ENCODE results near the gene DCLK2.

The DCLK2 gene

DNA sequence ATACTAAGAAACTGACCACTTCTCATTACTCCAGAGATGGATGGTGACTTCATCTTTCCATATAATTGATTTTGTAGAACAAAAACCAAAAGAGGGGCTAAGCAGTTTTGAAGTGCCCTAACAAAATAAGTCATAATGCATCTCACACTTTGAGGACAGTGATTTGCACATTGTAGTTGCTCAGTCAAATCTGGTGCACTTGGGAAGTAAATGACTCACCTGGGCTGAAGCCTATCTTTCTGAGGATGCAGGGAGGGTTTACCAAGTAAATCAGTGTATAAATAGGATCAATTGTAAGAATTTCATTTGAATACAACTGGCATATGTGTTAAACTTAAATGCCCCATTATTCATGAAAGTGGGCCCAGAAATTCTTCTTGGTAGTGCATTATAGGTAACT, 134.2 kb downstream of the DCLK2 start:
- DNase-seq = no peak

DNA sequence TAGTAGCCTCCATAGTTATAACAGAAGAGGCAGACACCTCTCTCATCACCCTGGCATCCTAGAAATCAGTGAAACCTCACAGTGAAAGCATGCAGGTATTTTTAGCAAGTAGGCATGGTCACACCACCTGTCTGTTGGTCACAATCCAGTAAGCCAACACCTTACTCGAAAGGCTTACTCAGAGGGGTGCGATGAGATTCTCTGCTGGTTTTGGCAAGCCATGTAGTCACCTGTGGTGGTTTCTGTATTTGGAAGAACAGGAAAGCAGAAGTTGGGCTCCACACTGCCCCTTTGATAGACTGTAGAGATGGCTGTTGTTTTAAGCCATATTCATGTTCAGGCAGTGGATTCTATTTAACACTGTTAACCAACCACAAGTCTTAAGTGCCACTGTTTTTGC, 134.7 kb downstream of the DCLK2 start:
- no peak for DNase-seq

DNA sequence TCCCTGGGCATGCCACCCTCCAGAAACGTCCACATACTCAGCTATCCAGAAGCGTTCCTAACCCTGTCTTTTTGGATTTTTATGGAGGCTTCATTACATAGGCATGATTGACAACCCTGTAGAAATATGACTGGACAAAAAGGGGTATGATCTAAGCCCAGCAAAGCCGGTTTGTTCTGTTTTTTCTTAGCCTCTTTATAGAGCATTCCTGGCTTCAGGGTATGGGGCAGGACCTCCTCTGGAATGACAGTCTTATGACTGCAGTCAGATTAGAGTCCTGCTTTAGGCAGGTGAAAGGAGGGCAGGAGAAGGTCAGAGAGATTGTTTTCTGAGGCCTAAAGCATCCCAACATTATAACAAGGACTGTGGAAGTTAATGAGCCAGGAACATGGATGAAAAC, 137.4 kb downstream of the DCLK2 start:
- DNase-seq = no peak

DNA sequence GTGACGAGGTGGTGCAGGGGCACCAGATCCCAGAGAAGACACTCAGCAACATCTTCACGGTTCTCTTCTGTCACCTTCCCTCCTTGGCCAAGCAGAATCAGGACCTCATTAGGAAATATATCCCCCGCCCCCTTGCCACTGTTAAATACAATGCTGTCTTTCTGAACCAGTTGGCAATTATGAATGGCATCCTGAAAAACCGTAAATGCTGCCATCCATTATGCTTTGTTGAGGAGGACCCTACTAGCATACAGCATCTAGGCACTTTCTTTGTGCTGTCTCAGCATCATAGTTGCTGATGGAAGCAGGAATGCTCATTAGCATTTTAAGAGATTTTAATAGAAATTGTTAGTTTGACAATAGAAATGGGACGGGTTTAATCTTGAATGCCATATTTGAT, 138.5 kb downstream of the DCLK2 start:
- no peak for DNase-seq

DNA sequence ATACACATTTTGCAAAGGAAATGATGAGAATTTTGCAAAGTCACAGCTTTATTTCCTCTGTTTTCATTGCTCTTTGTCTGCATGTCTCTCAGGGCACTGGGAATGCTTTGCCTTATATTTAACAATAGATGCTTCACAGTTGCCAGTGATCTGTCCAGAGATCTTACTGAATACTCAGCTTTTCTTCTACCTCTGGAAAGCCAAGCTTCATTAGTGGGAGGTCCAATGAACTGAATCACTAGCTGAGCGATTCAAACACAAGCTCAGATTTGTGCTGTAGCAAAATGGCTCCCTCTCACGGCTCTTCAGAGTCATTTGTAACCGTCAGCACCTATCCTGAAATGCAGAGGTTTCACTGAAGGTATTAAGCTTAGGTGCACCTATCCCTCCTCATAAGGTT, 138.9 kb downstream of the DCLK2 start:
- no peak for DNase-seq

DNA sequence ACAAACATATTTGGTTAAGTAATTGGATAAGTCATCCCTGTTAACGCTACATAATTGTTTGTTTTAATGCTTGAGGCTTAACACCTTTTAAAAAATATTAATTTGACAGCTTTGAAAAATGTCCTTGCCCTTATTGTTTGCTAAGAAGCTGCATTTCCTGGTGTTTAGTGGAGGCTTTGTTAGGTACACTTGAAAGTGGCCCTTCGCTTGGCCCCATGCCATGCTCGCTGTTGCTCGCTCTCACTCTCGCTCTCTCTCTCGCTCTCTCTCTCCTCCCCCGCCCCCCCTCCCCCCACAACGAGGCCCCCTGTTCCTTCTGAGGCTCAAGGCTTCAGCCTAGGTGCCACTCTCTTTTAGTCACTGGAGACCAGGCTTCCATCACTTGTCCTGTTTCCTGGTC, 139.6 kb downstream of the DCLK2 start:
- no peak for DNase-seq

DNA sequence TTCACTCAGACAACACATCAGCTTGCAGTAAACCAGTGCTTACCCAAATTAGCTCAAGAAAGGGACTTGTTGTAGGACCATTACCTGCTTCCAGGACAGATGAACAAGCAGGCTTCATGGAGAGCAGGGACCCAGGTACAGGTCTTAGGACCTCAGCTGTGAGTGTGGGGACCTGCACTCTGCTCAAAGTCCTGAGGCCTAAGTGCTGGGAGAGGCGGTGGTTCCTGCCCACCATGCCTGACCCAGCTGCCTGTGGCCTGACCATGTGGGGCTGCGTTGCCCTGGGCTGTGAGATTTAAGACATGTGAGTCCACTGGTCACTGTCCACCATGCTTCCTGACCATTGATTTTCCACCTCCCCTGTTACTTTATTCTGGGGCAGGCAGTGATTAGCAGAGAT, 140.2 kb downstream of the DCLK2 start:
- no peak for DNase-seq

DNA sequence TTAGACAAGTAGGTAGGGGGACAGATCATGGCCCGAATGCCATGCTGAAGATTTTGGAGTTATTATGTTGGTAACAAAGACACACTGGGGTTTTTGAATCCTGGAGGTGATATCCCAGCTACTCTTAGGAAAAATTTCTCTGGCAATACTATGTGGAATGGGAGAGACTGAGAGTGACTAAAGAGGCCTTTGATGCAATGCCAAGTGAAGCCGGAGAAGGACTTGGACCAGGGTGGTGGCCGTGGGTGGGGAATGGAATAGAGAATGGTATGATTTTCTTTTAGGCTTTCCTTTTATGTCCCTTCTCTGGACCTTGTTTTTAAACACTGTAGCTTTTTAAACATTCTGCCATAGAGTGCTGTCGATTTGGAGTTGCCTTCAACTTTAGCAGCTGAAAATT, 141.6 kb downstream of the DCLK2 start:
- no peak for DNase-seq

DNA sequence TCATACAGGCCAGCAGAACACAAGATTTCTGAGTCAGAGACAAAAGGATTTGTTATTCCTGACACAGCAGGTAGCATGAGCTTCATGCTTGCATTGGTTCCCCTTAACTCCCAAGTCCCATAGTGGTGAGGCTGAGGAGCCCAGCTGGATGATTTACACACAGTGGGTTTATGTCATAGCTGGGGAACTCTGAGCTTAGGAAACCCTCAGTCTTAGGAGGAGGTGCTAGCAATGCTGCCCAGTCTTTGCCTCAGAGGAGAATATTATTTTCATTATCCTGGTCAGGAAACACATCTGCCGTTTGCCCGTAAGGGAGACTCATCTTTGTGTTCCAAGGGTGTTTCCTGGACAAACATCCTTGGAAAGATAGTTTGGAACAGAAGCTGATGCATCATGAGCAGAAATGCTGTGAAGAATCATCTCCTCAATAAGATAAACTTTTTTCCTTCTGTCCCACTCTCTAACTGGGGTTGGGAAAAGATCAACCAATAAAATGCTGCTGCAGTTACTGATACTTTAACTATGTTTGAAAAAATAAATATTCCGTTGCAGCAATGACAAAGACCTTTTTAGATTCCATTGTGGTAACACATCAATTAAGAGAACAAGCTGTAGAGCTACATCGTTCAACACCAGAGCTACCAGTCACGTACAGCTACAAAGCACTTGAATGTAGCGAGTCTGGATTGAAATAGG, 146.8 kb downstream of the DCLK2 start:
- DNase-seq = no peak

DNA sequence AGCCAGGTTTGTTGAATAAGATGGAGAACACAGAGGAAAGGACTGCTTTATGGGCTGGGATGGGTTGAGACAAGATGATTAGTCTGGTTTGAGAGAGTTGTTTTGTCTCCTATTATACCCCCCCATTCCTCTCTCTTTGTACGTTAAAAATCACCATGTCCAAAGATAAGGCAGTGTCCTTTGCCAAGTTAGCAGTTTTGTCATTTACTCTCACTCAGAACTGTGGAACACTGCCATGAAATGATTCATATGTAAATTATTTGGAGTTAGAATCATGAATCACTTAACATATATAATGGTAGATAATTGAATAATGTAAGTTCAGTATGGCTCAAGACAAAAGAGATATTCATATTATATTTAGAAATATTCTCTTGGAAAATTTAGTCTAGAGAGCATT, 151.3 kb downstream of the DCLK2 start:
- no peak for DNase-seq

DNA sequence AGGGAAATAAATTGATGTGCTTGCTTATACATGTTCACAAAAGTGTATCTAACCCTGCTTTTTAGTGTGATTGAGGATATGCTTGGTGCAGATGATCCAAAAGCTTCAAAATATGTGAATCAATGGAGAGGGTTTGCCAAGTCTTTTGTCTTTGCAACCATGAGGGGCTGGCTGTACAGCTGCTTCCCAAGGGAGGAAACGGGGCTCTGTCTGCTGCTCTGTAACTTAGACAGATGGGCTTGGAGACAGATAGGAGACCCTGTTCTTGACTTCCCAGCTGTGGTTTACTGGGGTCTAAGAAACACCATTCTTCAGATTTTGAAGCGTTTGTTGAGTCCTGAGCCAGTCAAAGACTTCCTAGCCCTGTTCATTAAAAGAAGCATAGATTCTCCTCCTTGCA, 152.3 kb downstream of the DCLK2 start:
- no peak for DNase-seq

DNA sequence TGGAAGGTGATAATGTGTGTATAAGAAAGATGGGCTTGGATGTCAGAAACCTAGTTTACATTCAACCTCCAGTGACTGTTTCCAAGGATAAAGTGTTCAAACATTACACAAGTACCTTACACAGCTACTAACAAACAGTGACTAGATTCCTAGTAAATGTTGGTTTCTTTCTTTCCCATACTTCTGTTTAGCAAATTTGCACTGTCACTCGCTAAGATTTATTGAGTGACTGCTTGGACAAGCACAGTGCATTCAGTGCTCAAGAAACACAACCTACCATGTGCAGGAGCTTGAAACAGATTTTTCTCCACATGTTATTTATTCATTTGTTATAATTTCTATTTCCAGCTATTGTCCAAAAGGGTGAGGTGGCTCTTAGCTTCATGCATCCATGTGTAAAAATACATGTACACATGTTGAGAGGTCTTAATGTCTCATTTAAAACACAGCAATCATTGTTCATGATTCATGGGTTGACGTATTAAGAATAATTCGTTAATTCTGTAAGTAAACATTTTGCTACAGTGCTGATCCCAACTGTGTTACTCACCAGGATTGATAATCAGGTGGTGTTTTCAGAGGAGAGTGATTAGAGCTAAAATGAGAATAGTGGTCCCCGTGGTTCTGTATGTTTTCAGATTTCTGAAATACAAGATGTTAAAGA, 153.0 kb downstream of the DCLK2 start:
- DNase-seq = no peak

DNA sequence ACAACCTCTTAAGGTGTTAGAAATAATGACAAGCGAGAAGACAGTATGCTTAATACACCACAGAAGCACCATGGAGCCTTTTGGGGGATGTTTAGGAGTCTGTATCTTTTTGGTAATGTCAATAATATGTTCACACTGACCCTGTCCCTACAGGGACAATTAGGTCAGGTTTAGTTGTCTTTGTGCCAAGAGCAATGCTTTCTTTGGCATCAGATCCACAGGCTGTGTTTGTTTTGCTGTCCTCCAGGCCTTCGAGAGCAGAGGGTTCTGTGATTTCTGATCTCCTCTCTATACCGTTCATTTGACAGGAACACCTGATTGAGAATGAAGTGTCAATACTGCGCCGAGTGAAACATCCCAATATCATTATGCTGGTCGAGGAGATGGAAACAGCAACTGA, 153.8 kb downstream of the DCLK2 start:
- no peak for DNase-seq

DNA sequence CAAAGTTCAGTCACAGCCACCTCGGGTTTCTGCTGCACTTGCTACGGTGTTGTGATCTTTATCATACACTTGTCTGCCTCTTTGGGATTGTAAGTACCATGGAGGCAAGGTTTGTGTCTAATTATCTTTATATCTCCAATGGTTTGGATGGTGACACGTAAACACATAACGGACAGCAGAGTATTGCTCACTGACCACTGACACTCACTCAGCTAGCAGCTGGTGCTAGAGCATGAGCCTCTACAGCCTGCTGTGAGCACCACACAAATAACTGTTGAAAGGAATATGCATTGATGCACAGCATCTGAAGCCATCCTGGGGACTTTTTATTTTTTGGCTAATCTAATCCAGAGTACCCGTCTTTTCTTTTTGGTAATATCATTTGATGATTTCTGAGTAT, 156.0 kb downstream of the DCLK2 start:
- no peak for DNase-seq

DNA sequence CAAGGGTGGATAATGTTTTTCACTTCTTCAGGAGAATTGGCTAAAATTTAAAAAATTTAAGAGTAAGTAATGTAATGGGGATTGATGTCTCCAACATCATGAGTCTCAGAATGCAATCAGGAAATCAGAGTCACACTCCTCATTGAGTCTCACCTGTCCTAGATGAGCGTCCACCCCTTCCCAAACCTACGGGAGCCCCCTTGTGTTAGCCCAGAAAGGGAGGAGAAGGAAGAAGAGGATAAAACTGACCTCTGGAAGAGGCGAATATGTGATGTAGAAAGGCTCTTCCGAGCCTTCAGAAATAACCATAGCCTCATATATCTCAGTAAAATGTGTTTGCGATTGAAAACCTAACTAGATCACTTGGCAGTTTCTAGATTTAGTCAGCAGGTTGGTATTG, 157.1 kb downstream of the DCLK2 start:
- no peak for DNase-seq

DNA sequence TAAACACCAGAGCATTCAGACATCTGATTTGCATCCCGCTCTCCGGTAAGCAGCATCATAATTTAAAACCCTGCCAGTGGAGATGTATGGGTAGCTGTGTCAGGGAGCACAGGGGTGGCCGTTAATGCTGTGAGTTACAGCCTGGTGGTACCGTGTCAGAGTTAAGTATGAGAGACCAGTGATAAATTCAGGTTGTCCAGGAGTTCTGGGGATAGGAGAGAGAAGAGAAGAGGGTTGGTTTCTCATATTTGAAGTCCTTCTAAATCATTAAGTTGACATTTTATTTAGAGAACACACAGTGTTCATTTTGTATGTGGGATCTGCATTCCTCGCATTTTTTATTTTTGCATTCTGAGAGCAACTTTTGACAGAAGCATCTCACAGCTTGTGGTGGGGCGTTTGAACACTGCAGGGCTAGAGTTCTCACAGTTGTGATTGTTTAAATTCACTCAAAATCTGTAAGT, 157.6 kb downstream of the DCLK2 start:
- no peak for DNase-seq

DNA sequence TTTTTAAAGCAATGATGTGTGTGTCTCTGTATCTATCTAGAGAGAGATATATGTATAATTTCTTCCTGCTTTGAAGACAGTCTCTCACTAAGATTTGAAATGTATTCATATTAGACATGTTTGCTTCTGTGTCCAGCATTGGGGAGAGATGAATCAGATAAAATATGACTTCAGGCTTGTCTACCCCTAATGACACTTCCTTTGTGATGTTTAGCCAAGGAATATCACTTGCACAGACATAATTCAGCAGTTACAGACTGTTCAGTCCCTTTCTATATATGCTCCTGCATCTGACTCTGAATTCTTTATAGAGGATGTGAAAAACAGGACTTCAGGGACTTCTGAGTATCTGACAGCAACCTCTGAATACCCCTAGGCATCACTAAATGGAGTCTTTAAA, 158.4 kb downstream of the DCLK2 start:
- DNase-seq = no peak

DNA sequence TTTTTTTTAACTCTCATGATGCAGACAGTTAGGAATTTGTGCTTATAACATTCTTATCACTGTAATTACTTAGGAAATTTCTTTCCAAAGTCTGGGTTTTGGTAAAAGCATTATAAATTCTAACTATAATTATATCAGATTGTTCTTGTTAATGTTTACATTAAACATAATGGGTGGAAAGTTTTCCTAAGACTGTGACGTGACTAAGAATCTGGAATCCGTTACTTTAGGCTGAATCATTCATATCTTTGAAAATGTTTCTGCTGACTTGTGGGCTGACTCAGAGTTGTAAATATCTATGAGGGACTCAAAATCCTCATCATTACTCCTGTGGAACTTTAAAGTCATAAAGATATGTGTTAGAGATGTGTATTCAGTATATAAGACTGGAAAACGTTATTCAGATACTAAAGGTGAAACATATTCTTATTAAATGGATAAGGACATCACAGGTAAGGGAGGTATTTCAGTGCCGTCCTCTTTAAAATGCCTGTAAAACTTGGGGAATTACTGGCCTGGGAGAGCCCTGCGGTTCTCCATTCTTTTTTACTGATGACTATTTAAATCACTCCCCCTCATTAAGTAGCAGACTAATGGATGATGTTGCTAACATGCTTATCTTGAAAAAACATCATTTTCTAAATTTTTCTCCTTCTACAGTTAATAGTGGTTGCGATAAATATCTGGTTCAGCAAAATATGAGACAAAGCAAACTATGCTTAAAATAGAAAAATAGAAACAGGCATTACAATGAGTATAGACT, 159.0 kb downstream of the DCLK2 start:
- DNase-seq = no peak

DNA sequence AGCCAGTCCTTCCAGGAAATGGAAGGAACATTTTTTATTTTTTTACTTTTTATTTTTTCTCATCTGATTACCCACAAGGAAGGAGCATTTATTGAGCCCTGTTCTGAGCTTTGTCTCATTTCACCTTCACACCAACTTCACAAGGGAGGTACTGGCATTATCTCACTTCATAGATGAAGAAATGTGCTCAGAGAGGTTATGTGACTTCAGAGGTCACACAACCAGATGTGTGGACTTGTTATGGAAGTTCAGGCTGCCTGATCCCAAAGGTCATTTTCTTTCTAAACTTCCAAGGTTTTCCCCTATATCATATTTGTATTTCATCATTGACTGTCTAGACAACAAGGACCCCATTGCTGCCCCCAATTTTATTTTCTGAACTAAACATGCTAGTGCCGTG, 160.3 kb downstream of the DCLK2 start:
- DNase-seq = no peak

DNA sequence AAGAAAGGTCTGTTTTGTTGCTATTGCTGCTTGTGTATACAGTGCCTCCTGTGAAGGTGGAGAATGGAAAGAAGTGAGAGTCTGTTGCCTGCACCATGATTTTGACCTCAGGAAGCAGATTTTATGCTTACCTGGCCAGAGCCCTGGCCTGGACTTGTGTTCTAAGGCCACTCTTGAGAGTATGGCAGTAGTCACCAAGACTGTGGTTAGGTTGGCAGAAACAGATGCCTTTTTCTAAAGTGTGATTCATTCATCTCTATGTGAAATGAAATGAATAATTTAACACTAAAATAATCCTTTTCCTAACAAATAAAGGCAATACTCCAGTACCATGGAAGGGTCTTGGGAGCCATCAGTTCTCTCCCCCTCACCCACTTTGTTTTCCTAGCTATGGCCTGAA, 161.8 kb downstream of the DCLK2 start:
- DNase-seq = no peak

DNA sequence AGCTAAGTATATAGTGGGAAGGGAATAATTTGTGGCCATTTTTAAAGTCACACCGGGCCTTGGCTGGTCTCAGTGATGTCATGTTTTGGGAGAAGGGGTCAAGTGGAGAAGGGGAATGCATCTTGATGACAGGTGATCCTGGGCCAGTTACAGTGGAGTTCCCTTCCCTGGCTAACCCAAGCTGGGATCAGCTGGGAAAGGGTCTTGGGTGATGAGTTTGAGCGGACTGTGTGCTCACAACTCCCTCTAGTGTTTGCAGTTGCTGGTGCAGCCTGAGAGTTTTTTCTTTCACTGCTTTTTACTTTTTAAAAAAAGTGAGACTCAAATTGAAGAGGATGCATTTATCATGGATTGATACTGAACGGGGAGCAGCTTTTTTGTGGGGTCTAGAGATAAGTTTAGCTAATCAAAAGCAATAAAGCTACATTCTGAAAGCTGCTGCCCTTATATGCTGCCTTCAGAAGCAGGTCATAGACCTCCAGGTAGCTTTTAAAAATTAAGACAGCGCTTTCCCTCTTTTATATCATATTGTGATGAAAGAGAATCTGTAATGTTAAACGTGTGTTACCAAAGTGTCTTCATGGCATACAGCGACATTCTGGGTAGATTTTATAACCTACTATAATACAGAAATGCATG, 164.7 kb downstream of the DCLK2 start:
- DNase-seq = peak; percentile 30

DNA sequence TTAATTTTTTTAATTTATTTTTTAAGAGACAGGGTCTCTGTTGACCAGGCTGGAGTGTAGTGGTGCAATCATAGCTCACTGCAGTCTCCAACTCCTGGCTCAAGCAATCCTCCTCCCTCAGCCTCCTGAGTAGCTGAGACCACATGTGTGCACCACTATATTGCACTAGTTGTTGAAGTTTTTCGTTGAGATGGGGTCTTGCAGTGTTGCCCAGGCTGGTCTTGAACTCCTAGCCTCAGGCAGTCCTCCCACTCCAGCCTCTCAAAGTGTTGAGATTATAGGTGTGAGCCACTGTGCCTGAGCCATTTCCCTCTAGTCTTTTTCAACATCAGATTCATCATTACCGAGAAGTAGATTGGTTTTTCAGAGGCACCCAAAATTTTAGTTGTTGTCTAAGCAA, 165.7 kb downstream of the DCLK2 start:
- no peak for DNase-seq

DNA sequence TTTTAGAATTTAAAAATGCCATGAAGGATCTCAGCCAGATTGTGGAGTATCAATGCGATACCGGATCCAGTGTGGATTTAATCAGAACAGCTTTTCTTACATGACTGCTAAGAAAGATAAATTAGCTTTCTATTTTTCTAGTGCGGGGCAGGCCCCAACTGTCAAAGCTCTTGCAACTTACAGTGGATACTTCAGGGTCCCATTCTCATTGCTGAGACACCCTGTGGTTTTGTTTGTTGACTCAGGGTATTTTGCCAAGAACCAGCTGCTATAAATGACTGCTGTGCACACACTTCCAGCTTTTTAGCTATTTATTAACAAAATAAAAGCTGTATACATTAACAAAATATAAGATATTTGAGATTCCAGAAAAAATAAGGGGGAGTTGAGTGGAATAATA, 166.4 kb downstream of the DCLK2 start:
- no peak for DNase-seq

DNA sequence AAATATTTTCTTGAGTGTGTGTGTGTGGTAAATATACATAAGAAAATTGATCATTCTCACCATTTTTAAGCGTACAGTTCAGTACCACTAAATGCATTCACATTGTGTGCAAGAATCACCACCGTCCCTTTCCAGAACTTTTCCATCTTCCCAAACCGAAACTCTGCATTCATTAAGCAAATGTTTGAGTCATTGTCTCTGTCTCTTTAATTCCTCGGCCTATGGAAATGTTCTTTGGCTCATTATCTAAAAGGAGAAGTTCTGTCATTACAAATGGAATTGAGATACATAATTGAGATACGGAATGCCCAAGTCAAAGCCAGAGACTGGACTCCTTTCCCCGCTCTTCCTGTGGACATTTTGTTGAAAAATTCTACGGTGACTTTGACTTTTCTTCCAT, 168.9 kb downstream of the DCLK2 start:
- DNase-seq = no peak

Measured in CD4-positive, alpha-beta T cell treated with Interleukin-4 for 4 hours (primary cell).